K562 (cell line): ENCODE measurements around the gene RPL21. TPM values are rescaled to one million over a fixed set of nuclear protein-coding genes. Genes with fewer than 3 reads are reported as not detected.
"Not testable (repeated sequence)": the region's sequence is repeated elsewhere in the genome, so short reads cannot be mapped to it uniquely, and the experiment has no call there.

ENCODE experiments used
- ATAC-seq: fragments of 200-7000 bp; cut with Tn5 transposase; 3 replicates; pipeline ENCODE4 v1.9.1; 2020; ENCODE audit warnings: moderate library complexity
- BruUV-seq: library from RNA; stranded (reverse); fragments of 400-500 nt; replicated peaks from 2 replicates; lab custom pipeline; 2021; lab: Mats Ljungman, UMichigan
- CTCF ChIA-PET: fragments of 300-600 bp; formaldehyde crosslinking; extraction: SDS; loops from one replicate; lab custom pipeline; 2021; ENCODE audit warnings: low intra/inter-chr PET ratio; lab: Yijun Ruan, JAX
- POLR2A ChIA-PET: fragments of 300-600, 350-650 bp; sonication (Branson Sonifier 250); formaldehyde crosslinking; extraction: SDS; loops from one replicate; lab custom pipeline; 2021; ENCODE audit warnings: antibody characterized with exemption, inconsistent platforms; lab: Yijun Ruan, JAX
- DNase-seq, 4 experiments: peaks; one replicate each; pipeline versions ENCODE4 v3.0.0 to v3.0.0-alpha.2; 2011 to 2018; ENCODE audit warnings: low spot score in 3 of 4, mixed read lengths in 3 of 4; ENCODE audit errors: extremely low read depth in 1 of 4
- FAIRE-seq: peaks from 2 replicates; lab custom pipeline; 2011; peaks lifted over from hg19 to GRCh38; lab: Jason Lieb, UNC
- H2AFZ ChIP-seq: 2 replicates; pipeline ENCODE4 v1.6.0; 2011; ENCODE audit warnings: low read depth, low read length, control low read depth, inconsistent platforms
- H3K27ac ChIP-seq: fragments of 200-600 bp; 3 replicates; pipeline ENCODE4 v1.8.0; 2011; ENCODE audit warnings: low read depth, mild to moderate bottlenecking, control low read depth, inconsistent platforms, low read length, moderate library complexity, mixed read lengths; ENCODE audit errors: extremely low read depth
- H3K27me3 ChIP-seq, 2 experiments: fragments of 300-600 bp in 1 of 2; 2 replicates in 1 of 2; 3 replicates in 1 of 2; pipeline versions ENCODE4 v1.6.0 to v1.8.0; 2011; ENCODE audit warnings: inconsistent platforms in 2 of 2, low read length in 2 of 2, mild to moderate bottlenecking in 1 of 2, mixed read lengths in 1 of 2, moderate library complexity in 1 of 2; ENCODE audit not compliant: control insufficient read depth in 2 of 2, insufficient read depth in 2 of 2
- H3K36me3 ChIP-seq: fragments of 300-600 bp; 3 replicates; pipeline ENCODE4 v1.8.0; 2011; ENCODE audit warnings: mild to moderate bottlenecking, low read length, inconsistent platforms; ENCODE audit not compliant: control insufficient read depth, insufficient read depth
- H3K4me1 ChIP-seq, 2 experiments: fragments of 200-600 bp in 1 of 2; replicated peaks in 1 of 2; 2 replicates in 1 of 2; 3 replicates in 1 of 2; pipeline versions ENCODE4 v1.5.1 to v1.8.0; 2011; ENCODE audit warnings: inconsistent platforms in 2 of 2, low read length in 2 of 2, mild to moderate bottlenecking in 1 of 2, mixed read lengths in 1 of 2, moderate library complexity in 1 of 2; ENCODE audit not compliant: control insufficient read depth in 2 of 2, insufficient read depth in 2 of 2
- H3K4me2 ChIP-seq: 2 replicates; pipeline ENCODE4 v1.6.1; 2011; ENCODE audit warnings: low read length, control low read depth, inconsistent platforms, mixed read lengths; ENCODE audit not compliant: insufficient read depth
- H3K4me3 ChIP-seq: fragments of 200-600 bp; sonication (generic), shearing (Covaris generic); 2 replicates; pipeline ENCODE4 v1.5.1; 2016; ENCODE audit warnings: control low read depth, inconsistent platforms
- H3K79me2 ChIP-seq: fragments of 200-600 bp; 3 replicates; pipeline ENCODE4 v1.8.0; 2011; ENCODE audit warnings: low read length, inconsistent platforms; ENCODE audit not compliant: control insufficient read depth, insufficient read depth
- H3K9ac ChIP-seq, 2 experiments: 2 replicates each; pipeline versions ENCODE4 v1.6.0 to v1.6.1; 2011; ENCODE audit warnings: low read depth in 2 of 2, low read length in 2 of 2, control low read depth in 1 of 2, inconsistent platforms in 1 of 2, mild to moderate bottlenecking in 1 of 2, mixed read lengths in 1 of 2; ENCODE audit not compliant: insufficient read depth in 1 of 2
- H3K9me1 ChIP-seq: one replicate; pipeline ENCODE4 v1.6.0; 2011; ENCODE audit warnings: inconsistent platforms, mild to moderate bottlenecking, low read length, moderate library complexity; ENCODE audit not compliant: control insufficient read depth, insufficient read depth
- H3K9me3 ChIP-seq: replicated peaks from 2 replicates; pipeline ENCODE4 v1.5.1; 2011; ENCODE audit warnings: low read depth, low read length, inconsistent platforms; ENCODE audit not compliant: control insufficient read depth, insufficient read depth
- H4K20me1 ChIP-seq: replicated peaks from 2 replicates; pipeline ENCODE4 v1.6.1; 2011; ENCODE audit warnings: low read length, inconsistent platforms, mixed read lengths; ENCODE audit not compliant: control insufficient read depth, insufficient read depth
- CC2D1A ChIP-seq: fragments of 450-650 bp; IDR thresholded peaks from 2 replicates; pipeline ENCODE4 v1.6.1; 2017; ENCODE audit warnings: mild to moderate bottlenecking
- CEBPG ChIP-seq, 3 experiments: fragments of 200-800 bp in 1 of 3; sonication (Bioruptor generic) in 1 of 3; sonication (generic) in 1 of 3; formaldehyde crosslinking in 1 of 3; IDR thresholded peaks in 2 of 3; conservative IDR thresholded peaks in 1 of 3; 2 replicates each; pipeline versions ENCODE4 v1.6.1 to v1.8.0; 2016 to 2022; ENCODE audit warnings: missing compliant biosample characterization in 2 of 3, missing genetic modification characterization in 2 of 3, mild to moderate bottlenecking in 1 of 3, missing genetic modification reagents in 1 of 3
- GABPA ChIP-seq: fragments of 200-800 bp; sonication (Bioruptor generic); conservative IDR thresholded peaks from 2 replicates; pipeline ENCODE4 v1.6.1; 2016; ENCODE audit warnings: low read depth, missing genetic modification characterization, missing compliant biosample characterization
- GABPB1 ChIP-seq: sonication (generic); formaldehyde crosslinking; IDR thresholded peaks from 2 replicates; pipeline ENCODE4 v1.8.0; 2022; ENCODE audit warnings: mild to moderate bottlenecking, missing genetic modification reagents
- KAT7 ChIP-seq: sonication (generic); formaldehyde crosslinking; IDR thresholded peaks from 2 replicates; pipeline ENCODE4 v1.8.0; 2022; ENCODE audit warnings: missing genetic modification reagents, mild to moderate bottlenecking, borderline replicate concordance
- POU5F1 ChIP-seq: fragments of 150-350 bp; IDR thresholded peaks from 2 replicates; pipeline ENCODE4 v1.6.1; 2014; ENCODE audit warnings: borderline replicate concordance, low read length, low read depth, mild to moderate bottlenecking; ENCODE audit not compliant: partially characterized antibody
- STAT6 ChIP-seq: sonication (generic); formaldehyde crosslinking; IDR thresholded peaks from 2 replicates; pipeline ENCODE4 v1.8.1; 2023; ENCODE audit warnings: mild to moderate bottlenecking, missing genetic modification reagents
- ZKSCAN8 ChIP-seq: fragments of 200-800 bp; sonication (Bioruptor generic); IDR thresholded peaks from 2 replicates; pipeline ENCODE4 v1.6.1; 2016; ENCODE audit warnings: missing genetic modification characterization, missing compliant biosample characterization
- WGBS: fragments of 100-300 bp; shearing (Covaris generic); methylation state at CpG from one replicate; pipeline ENCODE4 v1.1.6; 2016; ENCODE audit warnings: low coverage, mixed read lengths; ENCODE audit not compliant: insufficient coverage; ENCODE audit errors: missing lambda C conversion rate; 5-methylcytosine and 5-hydroxymethylcytosine counted together
- in situ Hi-C: fragments of 300-500 bp; cut with MboI; formaldehyde crosslinking; loops from 4 replicates; pipeline ENCODE4 v1.15.0; 2018; ENCODE audit warnings: inconsistent platforms, mixed read lengths
- intact Hi-C: fragments of 100-400 bp; cut with micrococcal nuclease; formaldehyde crosslinking; loops from 2 replicates; pipeline ENCODE4 v1.14.2; 2022
- polyA plus RNA-seq, 8 experiments: library from polyadenylated mRNA; depleted of rRNA in 4 of 8; stranded (reverse) in 5 of 8; unstranded in 3 of 8; fragments of >200 nt; fragmentation: Nextera tagmentation in 2 of 8; fragmentation: Illumina TruSeq in 1 of 8; extraction: Ambion mirVana in 2 of 8; extraction: Trizol in 1 of 8; gene quantifications; 2 replicates each; pipeline versions ENCODE4 v1.2.1 to v1.2.3, GENCODE V29; 2011 to 2014; ENCODE audit warnings: inconsistent platforms in 1 of 8, missing spikeins in 1 of 8
- total RNA-seq, 7 experiments: library from RNA; depleted of rRNA in 6 of 7; stranded (reverse); fragments of >200 nt in 6 of 7; fragmentation: Illumina TruSeq in 2 of 7; extraction: Trizol in 2 of 7; gene quantifications; 2 replicates each; pipeline versions ENCODE4 v1.2.1 to v1.2.3, GENCODE V29; 2011 to 2021; ENCODE audit warnings: low replicate concordance in 1 of 7

Gene RPL21
- total and polyA plus RNA-seq, 9 of the 15 experiments (the other 6 are each of a cell fraction or from before 2014, with no cell fraction given) = 622 to 4,203 (median 1,676) TPM

- H3K9ac ChIP-seq; CTCF ChIA-PET; DNase-seq; H3K27me3 ChIP-seq; BruUV-seq; intact Hi-C loops; H3K4me3 ChIP-seq; FAIRE-seq; H3K79me2 ChIP-seq; H2AFZ ChIP-seq; H3K9me3 ChIP-seq; in situ Hi-C loops; H3K36me3 ChIP-seq; POLR2A ChIA-PET; H3K4me1 ChIP-seq; H3K9me1 ChIP-seq; H4K20me1 ChIP-seq; ATAC-seq; H3K4me2 ChIP-seq; H3K27ac ChIP-seq; TF ChIP-seq CEBPG (CRISPR knock-in tag; IDR thresholded peaks at IDR 0.05): not testable (repeated sequence)
- TF ChIP-seq CEBPG (tag; conservative IDR thresholded peaks at IDR 0.05 in 1 of 2, IDR thresholded peaks at IDR 0.05 in 1 of 2) (peak in 1 of 2 experiments; percentile 35; a peak in 1 of 4 replicates), GABPB1 (CRISPR knock-in tag) (peak; percentile 40; the same call in 1 of the 2 replicates), GABPA (tag) (0 out of 2 replicates have a peak, but pooled peaks have one; percentile 31)
- 33% methylated on average over 1 of the region's 1 CpG for WGBS
These were observed 32.5 kb upstream of the RPL21 start for GRCh38 chr13:27218861-27219260.

DNA sequence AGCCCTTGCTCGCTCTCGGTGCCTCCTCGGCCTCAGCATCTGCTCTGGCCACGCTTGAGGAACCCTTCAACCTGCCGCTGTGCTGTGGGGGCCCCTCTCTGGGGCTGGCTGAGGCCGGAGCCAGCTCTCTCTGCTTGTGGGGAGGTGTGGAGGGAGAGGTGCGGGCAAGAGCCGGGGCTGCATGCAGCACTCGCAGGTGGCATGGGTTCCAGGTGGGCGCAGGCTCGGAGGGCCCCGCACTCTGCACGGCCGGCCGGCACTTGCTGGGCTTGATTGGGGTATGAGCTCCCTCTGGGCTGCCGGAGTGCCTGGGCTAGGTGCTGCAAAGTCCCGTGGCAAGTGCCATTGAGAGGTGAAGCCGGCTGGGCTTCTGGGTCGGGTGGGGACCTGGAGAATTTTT lies 31.7 kb upstream of the RPL21 start:
- intact Hi-C loops = no loop called here
- no peak overlapping the region for H3K4me3 ChIP-seq
- CTCF ChIA-PET = no interaction called here
- no peak overlapping the region for H3K4me2 ChIP-seq
- no peaks in the 10 kb centered on the region for H3K79me2 ChIP-seq
- H4K20me1 ChIP-seq = no peaks in the 10 kb centered on the region
- no peak overlapping the region for H3K27ac ChIP-seq
- H3K4me1 ChIP-seq = no peaks in the 10 kb centered on the region; a peak in 1 of 5 replicates
- no peaks in the 10 kb centered on the region for H3K36me3 ChIP-seq
- BruUV-seq = no TSS peak
- H3K9ac ChIP-seq = no peak overlapping the region
- ATAC-seq = no peak
- no peak overlapping the region for H2AFZ ChIP-seq
- no peaks in the 10 kb centered on the region for H3K27me3 ChIP-seq
- no peaks in the 10 kb centered on the region for H3K9me1 ChIP-seq
- 0 out of 2 replicates have a peak, but pooled peaks cover 2% of the 10 kb centered on the region for H3K9me3 ChIP-seq
- no peak for DNase-seq
- in situ Hi-C loops = no loop called here
- WGBS = 75% methylated on average over 5 of the region's 19 CpGs
- POLR2A ChIA-PET = interaction anchor here (0.6 kb wide), 1 partner anchor 1246 kb away, joined by 4 read pairs; no protein-coding TSS in a partner anchor
- no peak for FAIRE-seq
- no peak for TF ChIP-seq CC2D1A
- TF ChIP-seq STAT6 (CRISPR knock-in tag) = no peak
- TF ChIP-seq ZKSCAN8 (CRISPR knock-in tag) = no peak
- TF ChIP-seq KAT7 (CRISPR knock-in tag) = no peak
- no peak for TF ChIP-seq POU5F1
